DMS 273 (cell line): ENCODE data around the gene CHGA.

ENCODE experiments used
- DNase-seq: peaks from one replicate; lab custom pipeline; 2025; ENCODE audit not compliant: unreplicated experiment; lab: John Stamatoyannopoulos, UW

CHGA gene

DNA sequence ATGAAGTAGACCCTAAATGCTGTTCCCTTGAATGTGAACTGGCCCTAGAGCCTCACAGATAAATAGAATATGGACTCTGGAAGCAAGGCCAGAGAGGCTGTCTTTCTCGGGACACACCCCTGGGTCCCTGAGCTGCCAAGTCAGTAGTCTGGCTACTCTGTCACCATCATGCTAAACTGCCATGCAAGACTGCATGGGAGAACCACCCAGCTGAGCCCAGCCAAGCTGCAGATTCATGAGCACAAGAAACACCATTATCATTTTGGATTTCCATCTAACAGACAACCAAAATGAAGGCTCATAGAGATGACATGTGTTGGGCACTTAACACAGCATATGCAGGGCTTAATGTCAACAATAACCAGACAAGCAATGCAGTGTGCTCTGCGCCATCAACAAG is 53.3 kb downstream of the CHGA start:
- no peak for DNase-seq

DNA sequence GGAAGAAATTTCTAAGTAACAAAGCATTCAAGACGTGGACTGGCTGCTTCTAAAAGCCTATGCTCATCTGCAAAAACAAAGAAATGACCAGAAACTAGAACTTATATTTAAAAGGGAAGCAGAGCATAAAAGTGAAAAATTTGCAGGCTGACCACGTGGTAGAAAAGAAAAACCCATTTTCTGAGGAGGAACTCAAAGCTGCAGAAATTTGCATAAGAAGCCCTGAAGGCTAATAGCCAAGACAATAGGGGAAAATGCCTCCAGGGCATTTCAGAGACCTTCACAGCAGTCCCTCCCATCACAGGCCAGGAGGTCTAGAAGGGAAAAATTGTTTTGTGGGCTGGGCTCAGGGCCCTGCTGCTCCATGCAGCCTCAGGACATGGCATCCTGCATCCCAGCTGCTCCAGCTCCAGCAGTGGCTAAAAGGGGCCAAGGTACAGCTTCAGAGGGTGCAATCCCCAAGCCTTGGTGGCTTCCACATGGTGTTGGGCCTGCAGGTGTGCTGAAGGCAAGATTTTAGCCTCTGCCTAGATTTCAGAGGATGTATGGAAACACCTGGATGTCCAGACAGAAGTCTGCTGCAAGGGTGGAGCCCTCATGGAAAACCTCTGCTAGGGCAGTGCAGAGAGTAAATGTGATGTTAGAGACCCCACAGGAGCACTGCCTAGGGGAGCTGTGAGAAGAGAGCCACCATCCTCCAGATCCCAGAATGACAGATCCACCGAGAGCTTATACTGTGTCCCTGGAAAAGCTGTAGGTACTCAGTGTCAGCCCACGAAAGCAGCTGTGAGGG is 55.5 kb downstream of the CHGA start:
- peak; percentile 15 for DNase-seq

DNA sequence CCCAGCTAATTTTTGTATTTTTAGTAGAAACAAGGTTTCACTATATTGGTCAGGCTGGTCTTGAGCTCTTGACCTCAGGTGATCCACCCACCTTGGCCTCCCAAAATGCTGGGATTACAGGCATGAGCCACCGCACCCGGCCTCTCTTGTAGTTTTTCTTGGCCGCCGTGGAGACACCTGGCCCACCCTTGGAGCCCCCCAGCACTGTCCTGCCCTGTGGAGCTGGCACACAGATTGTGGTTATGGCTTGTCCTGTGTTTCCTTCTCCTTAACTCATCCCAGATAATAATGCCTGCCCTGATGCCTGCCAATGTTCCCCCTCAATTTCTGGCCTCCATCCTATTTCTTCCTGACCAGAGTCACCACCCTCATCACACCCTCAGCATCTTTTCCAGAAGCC is 57.9 kb downstream of the CHGA start:
- DNase-seq, result no peak

DNA sequence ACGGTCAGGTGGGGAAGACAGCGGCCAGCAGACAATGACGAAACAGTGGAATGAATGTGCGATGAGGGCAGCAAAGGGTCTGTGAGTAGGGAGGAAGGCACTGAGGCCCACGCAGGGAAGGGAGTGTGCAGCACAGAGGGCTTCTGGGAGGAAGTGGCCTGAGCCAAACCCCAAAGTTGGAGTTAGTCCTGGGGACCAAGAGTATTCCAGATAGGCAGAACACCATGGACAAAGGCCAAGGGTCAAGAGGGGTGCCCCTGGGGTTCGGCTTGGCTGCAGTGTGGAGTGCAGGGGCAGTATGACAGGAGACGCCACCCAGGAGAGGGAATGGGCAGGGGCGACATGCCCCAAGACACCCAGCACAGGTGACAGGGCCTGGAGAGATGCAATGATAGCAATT is 58.8 kb downstream of the CHGA start:
- DNase-seq, result no peak

DNA sequence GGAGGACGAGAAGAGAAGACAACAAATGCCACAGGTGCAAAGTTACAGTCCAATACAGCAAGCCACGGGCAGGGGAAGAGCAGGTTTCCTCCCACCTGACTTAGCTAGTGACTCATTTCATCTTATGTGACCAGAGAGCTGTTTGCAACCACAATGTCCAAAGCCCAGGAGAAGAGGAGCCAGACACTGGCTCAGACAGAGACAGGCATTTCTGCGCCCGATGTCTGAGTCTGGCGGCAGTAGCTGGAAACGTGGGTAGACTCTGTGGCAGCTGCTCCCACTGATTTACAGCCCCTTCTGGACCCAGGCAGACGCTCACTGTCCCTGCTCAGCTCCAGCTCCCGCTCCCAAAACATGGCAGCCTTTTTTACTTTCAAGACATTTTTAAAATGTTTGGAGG is 60.0 kb downstream of the CHGA start:
- no peak for DNase-seq

DNA sequence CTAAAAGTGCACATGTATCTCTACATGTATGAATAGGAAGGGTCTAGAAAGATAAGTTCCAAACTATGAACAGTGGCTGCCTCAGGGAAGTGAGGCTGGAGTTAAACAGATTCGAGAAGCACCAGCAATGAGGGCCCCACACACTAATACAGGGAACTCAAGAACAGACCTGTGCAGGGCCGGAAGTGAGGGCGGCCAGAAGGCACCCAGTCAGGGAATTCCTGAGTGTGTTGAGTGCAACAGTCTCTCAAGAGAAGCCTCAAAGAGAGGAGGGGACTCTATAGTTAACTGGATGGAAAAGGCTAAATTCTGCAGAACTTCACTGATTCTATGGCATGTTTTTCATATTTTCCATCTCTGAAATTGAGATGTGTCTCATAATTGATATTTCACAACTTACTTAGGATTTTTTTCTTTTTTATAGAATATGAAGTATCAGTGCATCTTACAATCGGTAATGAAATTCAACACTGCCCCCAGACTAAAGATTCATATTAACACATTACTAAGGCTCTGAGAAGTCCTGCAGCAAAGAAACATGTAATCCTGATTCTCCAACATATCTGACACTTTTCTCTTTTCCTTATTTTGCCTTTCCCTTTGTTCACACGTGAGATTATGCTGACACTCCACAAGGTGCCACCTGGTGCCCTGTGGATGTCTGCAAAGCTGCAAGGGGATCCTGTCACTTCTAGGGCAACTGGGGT is 61.3 kb downstream of the CHGA start:
- no peak for DNase-seq
